ENCODE results near the gene HMCN2. TPM values are rescaled to one million over a fixed set of nuclear protein-coding genes. Genes with fewer than 3 reads are reported as not detected.

Gene HMCN2
- polyA plus RNA-seq, 2 of the 4 experiments (the other 2 are of a cell fraction) = 0.01 TPM; not detected in 1

- ChIA-PET POLR2A (interaction anchor here (0.5 kb wide), 1 partner anchor 108 kb away, joined by 5 read pairs; no protein-coding TSS in a partner anchor), CTCF (interaction anchor here (1.3 kb wide), 1 partner anchor 10 kb away, joined by 3 read pairs; no protein-coding TSS in a partner anchor)
- no peak for ATAC-seq
- DNase-seq (ENCODE audit: low read depth in 1 of 2, low spot score in 1 of 2) = no peak
- H3K9me3 ChIP-seq = no peaks in the 10 kb centered on the region
- no peak for FAIRE-seq
- no peak overlapping the region for H3K27ac ChIP-seq
- H3K4me3 ChIP-seq = no peak overlapping the region
- TF ChIP-seq MAZ (IDR thresholded peaks at IDR 0.05; ENCODE audit: borderline replicate concordance, low read depth, low read length) (no peak), CBX8 (IDR thresholded peaks at IDR 0.05) (no peak), RFX5 (IDR thresholded peaks at IDR 0.05) (no peak), NPAS2 (CRISPR knock-in tag; IDR thresholded peaks at IDR 0.05; ENCODE audit: borderline replicate concordance) (no peak), HDAC2 (IDR thresholded peaks at IDR 0.05) (no peak), CHD2 (IDR thresholded peaks at IDR 0.05; ENCODE audit: low read length, partially characterized antibody) (no peak), BHLHE40 (IDR thresholded peaks at IDR 0.05; ENCODE audit: low read depth, low read length) (no peak), HOXA7 (CRISPR knock-in tag; IDR thresholded peaks at IDR 0.05) (no peak), NR3C1 (IDR thresholded peaks at IDR 0.05) (no peak), TFCP2L1 (CRISPR knock-in tag; IDR thresholded peaks at IDR 0.05) (no peak), ESRRA (IDR thresholded peaks at IDR 0.05; ENCODE audit: borderline replicate concordance, low read length) (no peak), HEYL (CRISPR knock-in tag; IDR thresholded peaks at IDR 0.05) (no peak), CBX2 (IDR thresholded peaks at IDR 0.05; ENCODE audit: borderline replicate concordance, low read depth) (no peak), CEBPB (IDR thresholded peaks at IDR 0.05) (no peak), ZC3H11A (IDR thresholded peaks at IDR 0.05) (no peak), JUN (IDR thresholded peaks at IDR 0.05) (no peak), SMC3 (IDR thresholded peaks at IDR 0.05) (no peak)
- 69% methylated on average over 9 of the region's 23 CpGs for WGBS (ENCODE audit: missing lambda C conversion rate)
- no peak overlapping the region for H3K4me2 ChIP-seq
- no peaks in the 10 kb centered on the region for H3K4me1 ChIP-seq
Measured at GRCh38 chr9:130394814-130395470, 129.4 kb downstream of the HMCN2 start.

GRCh38 chr9:130395810-130396435 is 130.4 kb downstream of the HMCN2 start:
- ChIA-PET CTCF (interaction anchor here (1.7 kb wide), 1 partner anchor 13 kb away, joined by 4 read pairs; no protein-coding TSS in a partner anchor), POLR2A (no interaction called here)
- TF ChIP-seq RNF2 (IDR thresholded peaks at IDR 0.05; ENCODE audit: borderline replicate concordance, low read depth) (no peak), SREBF2 (IDR thresholded peaks at IDR 0.05) (no peak), FOXS1 (CRISPR knock-in tag; IDR thresholded peaks at IDR 0.05) (no peak), RCOR1 (IDR thresholded peaks at IDR 0.05; ENCODE audit: low read depth, low read length) (no peak), KDM5A (IDR thresholded peaks at IDR 0.05) (no peak), EHMT2 (IDR thresholded peaks at IDR 0.05; ENCODE audit: low read depth) (no peak), CHD4 (IDR thresholded peaks at IDR 0.05; ENCODE audit: borderline replicate concordance) (no peak), ESRRA (IDR thresholded peaks at IDR 0.05; ENCODE audit: borderline replicate concordance, low read length) (no peak), EHF (CRISPR knock-in tag; IDR thresholded peaks at IDR 0.05) (no peak), PBX3 (IDR thresholded peaks at IDR 0.05) (no peak), MAX (IDR thresholded peaks at IDR 0.05) (no peak), RFX5 (IDR thresholded peaks at IDR 0.05) (no peak)
- Histone ChIP-seq H3K4me1 (no peaks in the 10 kb centered on the region), H3K9me3 (no peaks in the 10 kb centered on the region), H3K4me3 (no peak overlapping the region), H3K4me2 (no peak overlapping the region), H3K27ac (no peak overlapping the region)
- 100% methylated on average over 1 of the region's 26 CpGs for WGBS (ENCODE audit: missing lambda C conversion rate)
- FAIRE-seq = no peak
- DNase-seq (ENCODE audit: low read depth in 1 of 2, low spot score in 1 of 2) = no peak
- ATAC-seq = no peak
